PC-9 (cell line): ENCODE results near the gene SLC66A3.

Experiments used
- CTCF ChIP-seq: fragments of 200-600 bp; sonication (generic); conservative IDR thresholded peaks from 2 replicates; pipeline ENCODE4 v1.6.1; 2017; ENCODE audit warnings: mixed run types, antibody characterized with exemption, mild to moderate bottlenecking, moderate library complexity
- EZH2 ChIP-seq: fragments of 200-600 bp; sonication (generic); IDR thresholded peaks from 2 replicates; pipeline ENCODE4 v1.8.0; 2017; ENCODE audit warnings: antibody characterized with exemption, low read depth

GRCh38 chr2:11112870-11113428 is 42.3 kb upstream of the SLC66A3 start:
- TF ChIP-seq CTCF (no peak), EZH2 (no peak)
